ENCODE measurements around the gene TLX2. TPM values are rescaled to one million over a fixed set of nuclear protein-coding genes. Genes with fewer than 3 reads are reported as not detected.

TLX2 gene
- total and polyA plus RNA-seq, 2 of the 13 experiments (the other 11 are each of a cell fraction or from before 2014, with no cell fraction given) = 0.05 to 0.20 TPM

GRCh38 chr2:74499267-74499939 is 14.8 kb upstream of the TLX2 start, which contains the start of gene LBX2 (continued):
- no peak for TF ChIP-seq LRRFIP1 (CRISPR knock-in tag; conservative IDR thresholded peaks at IDR 0.05)
- no peak for TF ChIP-seq ZNF276 (CRISPR knock-in tag; IDR thresholded peaks at IDR 0.05; ENCODE audit: low read depth)
- no peak for TF ChIP-seq CBFB (CRISPR knock-in tag; IDR thresholded peaks at IDR 0.05)
- TF ChIP-seq KDM5B (CRISPR knock-in tag; IDR thresholded peaks at IDR 0.05; ENCODE audit: borderline replicate concordance) = 0 out of 2 replicates have a peak, but pooled peaks have one; percentile 21
- no peak for TF ChIP-seq ZBTB44 (CRISPR knock-in tag; IDR thresholded peaks at IDR 0.05)
- TF ChIP-seq SOX6 (IDR thresholded peaks at IDR 0.05) = no peak
- TF ChIP-seq SOX6 (CRISPR knock-in tag; IDR thresholded peaks at IDR 0.05) = peak; percentile 24; the same call in 1 of the 2 replicates
- no peak for TF ChIP-seq ETV6 (CRISPR knock-in tag; conservative IDR thresholded peaks at IDR 0.05)
- no peak for TF ChIP-seq ZNF580 (CRISPR knock-in tag; IDR thresholded peaks at IDR 0.05; ENCODE audit: borderline replicate concordance, low read depth)
- peak; percentile 85 for TF ChIP-seq KDM2A (CRISPR knock-in tag; IDR thresholded peaks at IDR 0.05; ENCODE audit: borderline replicate concordance, low read depth)
- TF ChIP-seq E2F5 (CRISPR knock-in tag; conservative IDR thresholded peaks at IDR 0.05) = no peak
- no peak; the same call in 1 of the 2 replicates for TF ChIP-seq BORCS8-MEF2B (CRISPR knock-in tag; IDR thresholded peaks at IDR 0.05)
- TF ChIP-seq ZSCAN30 (CRISPR knock-in tag; IDR thresholded peaks at IDR 0.05) = no peak
- no peak for TF ChIP-seq ZKSCAN5 (CRISPR knock-in tag; IDR thresholded peaks at IDR 0.05)
- no peak for TF ChIP-seq TCF7 (IDR thresholded peaks at IDR 0.05; ENCODE audit: low read depth)
- TF ChIP-seq GRHL1 (CRISPR knock-in tag; conservative IDR thresholded peaks at IDR 0.05) = no peak
- TF ChIP-seq ETV5 (CRISPR knock-in tag; IDR thresholded peaks at IDR 0.05; ENCODE audit: borderline replicate concordance) = no peak
- TF ChIP-seq BRF2 (CRISPR knock-in tag; IDR thresholded peaks at IDR 0.05) = no peak
- no peak for TF ChIP-seq ERF (CRISPR knock-in tag; IDR thresholded peaks at IDR 0.05)

Measured in HepG2 (cell line).